HG03571 (cell line): ENCODE measurements around the gene TGM2.

Experiments used
- ATAC-seq: cut with Tn5 transposase; IDR thresholded peaks from one replicate; pipeline ENCODE4 v1.9.1; 2021; ENCODE audit not compliant: unreplicated experiment

The TGM2 gene

GRCh38 chr20:38162878-38163875 is 1.9 kb downstream of the TGM2 start:
- ATAC-seq = no peak

- no peak for ATAC-seq
These were observed 2.9 kb downstream of the TGM2 start for GRCh38 chr20:38162149-38162548.

- no peak for ATAC-seq
These were observed 3.7 kb downstream of the TGM2 start for GRCh38 chr20:38161412-38161774.

- ATAC-seq = no peak
These were observed 4.9 kb downstream of the TGM2 start for GRCh38 chr20:38159957-38160756.

GRCh38 chr20:38159566-38159956 is 5.5 kb downstream of the TGM2 start:
- no peak for ATAC-seq

- ATAC-seq = no peak
These were observed 6.2 kb downstream of the TGM2 start for GRCh38 chr20:38158701-38159351.

GRCh38 chr20:38157635-38158495 is 7.2 kb downstream of the TGM2 start:
- ATAC-seq = no peak

- ATAC-seq = no peak
These were observed 8.0 kb downstream of the TGM2 start for GRCh38 chr20:38156888-38157634.

- no peak for ATAC-seq
These were observed 8.8 kb downstream of the TGM2 start for GRCh38 chr20:38156280-38156679.

- ATAC-seq = no peak
These were observed 9.3 kb downstream of the TGM2 start for GRCh38 chr20:38155811-38156210.

GRCh38 chr20:38153401-38153800 is 11.7 kb downstream of the TGM2 start:
- ATAC-seq = no peak

GRCh38 chr20:38152621-38153221 is 12.3 kb downstream of the TGM2 start:
- ATAC-seq = peak; percentile 32

GRCh38 chr20:38152175-38152620 is 12.9 kb downstream of the TGM2 start:
- peak; percentile 67 for ATAC-seq

- no peak for ATAC-seq
These were observed 13.6 kb downstream of the TGM2 start for GRCh38 chr20:38151455-38151854.

GRCh38 chr20:38150335-38151170 is 14.5 kb downstream of the TGM2 start:
- no peak for ATAC-seq

- no peak for ATAC-seq
These were observed 16.6 kb downstream of the TGM2 start for GRCh38 chr20:38148328-38149102.

GRCh38 chr20:38147751-38148150 is 17.3 kb downstream of the TGM2 start:
- ATAC-seq = no peak

- ATAC-seq = no peak
These were observed 17.9 kb downstream of the TGM2 start for GRCh38 chr20:38147163-38147562.
